ENCODE data around the gene TUBB4A. TPM values are rescaled to one million over a fixed set of nuclear protein-coding genes. Genes with fewer than 3 reads are reported as not detected.

TUBB4A gene
- total RNA-seq, 1 experiment from 2014 or later, result 19.8 TPM

- DNase-seq (ENCODE audit: low read depth, low spot score), result no peak
- in situ Hi-C loops (cut with HindIII; ENCODE audit: low pct_unique_long_range_greater_than_20kb, low sequenced_read_pairs), result no loop called here
Observed at GRCh38 chr19:6479836-6480398, 22.2 kb downstream of the TUBB4A start.

- DNase-seq (ENCODE audit: low read depth, low spot score), result no peak
- in situ Hi-C loops (cut with HindIII; ENCODE audit: low pct_unique_long_range_greater_than_20kb, low sequenced_read_pairs), result no loop called here
Observed at GRCh38 chr19:6478815-6479214, 23.3 kb downstream of the TUBB4A start.

- no peak for DNase-seq (ENCODE audit: low read depth, low spot score)
- in situ Hi-C loops (cut with HindIII; ENCODE audit: low pct_unique_long_range_greater_than_20kb, low sequenced_read_pairs), result no loop called here
Observed at GRCh38 chr19:6476896-6477431, 25.1 kb downstream of the TUBB4A start.

- DNase-seq (ENCODE audit: low read depth, low spot score), result peak; percentile 43
- in situ Hi-C loops (cut with HindIII; ENCODE audit: low pct_unique_long_range_greater_than_20kb, low sequenced_read_pairs), result no loop called here
Observed at GRCh38 chr19:6476155-6476895, 25.8 kb downstream of the TUBB4A start.

GRCh38 chr19:6475321-6476108, 26.6 kb downstream of the TUBB4A start:
- no peak for DNase-seq (ENCODE audit: low read depth, low spot score)
- in situ Hi-C loops (cut with HindIII; ENCODE audit: low pct_unique_long_range_greater_than_20kb, low sequenced_read_pairs), result no loop called here

GRCh38 chr19:6473647-6474046, 28.5 kb downstream of the TUBB4A start:
- no peak for DNase-seq (ENCODE audit: low read depth, low spot score)
- in situ Hi-C loops (cut with HindIII; ENCODE audit: low pct_unique_long_range_greater_than_20kb, low sequenced_read_pairs), result no loop called here

- DNase-seq (ENCODE audit: low read depth, low spot score), result no peak
- in situ Hi-C loops (cut with HindIII; ENCODE audit: low pct_unique_long_range_greater_than_20kb, low sequenced_read_pairs), result no loop called here
Observed at GRCh38 chr19:6472713-6473112, 29.4 kb downstream of the TUBB4A start.

GRCh38 chr19:6471076-6471475, 31.0 kb downstream of the TUBB4A start:
- in situ Hi-C loops (cut with HindIII; ENCODE audit: low pct_unique_long_range_greater_than_20kb, low sequenced_read_pairs), result no loop called here

GRCh38 chr19:6470173-6470572, 31.9 kb downstream of the TUBB4A start:
- in situ Hi-C loops (cut with HindIII; ENCODE audit: low pct_unique_long_range_greater_than_20kb, low sequenced_read_pairs), result no loop called here
- DNase-seq (ENCODE audit: low read depth, low spot score), result no peak

More at GRCh38 chr19:6471076-6471475, 31.0 kb downstream of the TUBB4A start:
- no peak for DNase-seq (ENCODE audit: low read depth, low spot score)

- in situ Hi-C loops (cut with HindIII; ENCODE audit: low pct_unique_long_range_greater_than_20kb, low sequenced_read_pairs), result no loop called here
- DNase-seq (ENCODE audit: low read depth, low spot score), result no peak
Observed at GRCh38 chr19:6467384-6467783, 34.7 kb downstream of the TUBB4A start.

GRCh38 chr19:6466526-6467248, 35.4 kb downstream of the TUBB4A start:
- in situ Hi-C loops (cut with HindIII; ENCODE audit: low pct_unique_long_range_greater_than_20kb, low sequenced_read_pairs), result no loop called here
- no peak for DNase-seq (ENCODE audit: low read depth, low spot score)

- no peak for DNase-seq (ENCODE audit: low read depth, low spot score)
- in situ Hi-C loops (cut with HindIII; ENCODE audit: low pct_unique_long_range_greater_than_20kb, low sequenced_read_pairs), result no loop called here
Observed at GRCh38 chr19:6465663-6466062, 36.4 kb downstream of the TUBB4A start.

- no peak for DNase-seq (ENCODE audit: low read depth, low spot score)
- in situ Hi-C loops (cut with HindIII; ENCODE audit: low pct_unique_long_range_greater_than_20kb, low sequenced_read_pairs), result no loop called here
Observed at GRCh38 chr19:6465006-6465405, 37.1 kb downstream of the TUBB4A start.

GRCh38 chr19:6464070-6464873, 37.8 kb downstream of the TUBB4A start, which contains the start of gene CRB3:
Gene CRB3 (plus strand): TSS chr19:6464271. CDS start chr19:6464702, 431 bp downstream.
- no peak for DNase-seq (ENCODE audit: low read depth, low spot score)

GRCh38 chr19:6460099-6460884, 41.8 kb downstream of the TUBB4A start:
- DNase-seq (ENCODE audit: low read depth, low spot score), result peak; percentile 92
- in situ Hi-C loops (cut with HindIII; ENCODE audit: low pct_unique_long_range_greater_than_20kb, low sequenced_read_pairs), result no loop called here

More at GRCh38 chr19:6464070-6464873, 37.8 kb downstream of the TUBB4A start, which contains the start of gene CRB3:
- in situ Hi-C loops (cut with HindIII; ENCODE audit: low pct_unique_long_range_greater_than_20kb, low sequenced_read_pairs), result no loop called here
